Measurements from ENCODE around the gene N4BP2L2. TPM values are rescaled to one million over a fixed set of nuclear protein-coding genes. Genes with fewer than 3 reads are reported as not detected.

Gene N4BP2L2
- total and polyA plus RNA-seq, 2 experiments from 2014 or later: 63.1 to 160 TPM

DNA sequence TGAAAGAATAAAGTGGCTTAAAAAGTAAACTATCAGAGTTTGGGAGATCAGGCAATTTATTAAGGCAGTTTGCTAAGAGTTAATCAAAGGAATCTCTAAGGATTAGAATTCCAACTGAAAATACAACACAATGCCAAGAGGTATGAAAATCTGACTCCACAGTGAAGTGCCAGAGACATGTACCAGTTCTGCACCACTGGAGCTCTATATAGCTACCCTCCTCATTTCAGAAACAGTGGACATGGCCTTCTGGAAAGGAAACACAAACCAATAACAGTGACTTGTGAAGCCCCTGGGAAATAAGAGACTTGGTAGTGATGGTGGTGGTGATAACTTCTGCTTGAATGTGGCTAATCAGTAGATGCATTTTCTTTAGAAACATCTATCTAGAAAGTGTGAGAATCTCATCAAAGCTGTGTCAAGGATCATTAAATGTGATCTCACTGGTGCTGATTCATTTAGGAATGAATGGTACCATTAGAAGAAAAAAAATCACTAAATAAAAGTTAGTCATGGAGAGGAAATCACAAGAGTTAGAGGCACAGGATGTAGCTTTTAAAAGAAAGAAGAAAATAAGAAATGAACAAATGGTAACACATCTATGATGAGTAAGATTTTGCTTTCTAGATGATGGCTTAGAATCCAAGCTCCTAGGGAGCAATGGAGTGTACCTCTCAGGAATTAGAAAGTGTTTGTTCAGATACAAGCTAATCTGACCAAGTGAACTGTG is 90.5 kb downstream of the N4BP2L2 start:
- H3K27me3 ChIP-seq (ENCODE audit: insufficient read depth): no peaks in the 10 kb centered on the region
- ATAC-seq (no peak), DNase-seq (ENCODE audit: low spot score) (no peak)
- H3K9me3 Mint-ChIP-seq: peaks cover 3% of the 10 kb centered on the region; the same call in 1 of the 3 replicates
- no peak overlapping the region for H3K27ac ChIP-seq (ENCODE audit: low read depth)
- H2AFZ ChIP-seq: no peak overlapping the region
- peaks cover 6% of the 10 kb centered on the region; the same call in 2 of the 3 replicates for H3K36me3 Mint-ChIP-seq (ENCODE audit: low read depth)
- TF ChIP-seq STAT1 (IDR thresholded peaks at IDR 0.05; ENCODE audit: unreplicated experiment) (no peak), NANOG (IDR thresholded peaks at IDR 0.05; ENCODE audit: borderline replicate concordance) (no peak), EZH2phosphoT487 (IDR thresholded peaks at IDR 0.05; ENCODE audit: unreplicated experiment) (no peak), JUNB (IDR thresholded peaks at IDR 0.05; ENCODE audit: unreplicated experiment) (no peak), EZH2 (IDR thresholded peaks at IDR 0.05; ENCODE audit: low read depth, unreplicated experiment) (no peak), ZNF114 (CRISPR knock-in tag; IDR thresholded peaks at IDR 0.05) (no peak), POLR2AphosphoS5 (IDR thresholded peaks at IDR 0.05; ENCODE audit: low read depth) (no peak), CREB1 (CRISPR knock-in tag; IDR thresholded peaks at IDR 0.05; ENCODE audit: low read depth) (no peak), ZNF331 (CRISPR knock-in tag; IDR thresholded peaks at IDR 0.05; ENCODE audit: low read depth) (no peak)
- TF ChIP-seq, protein P1, sequence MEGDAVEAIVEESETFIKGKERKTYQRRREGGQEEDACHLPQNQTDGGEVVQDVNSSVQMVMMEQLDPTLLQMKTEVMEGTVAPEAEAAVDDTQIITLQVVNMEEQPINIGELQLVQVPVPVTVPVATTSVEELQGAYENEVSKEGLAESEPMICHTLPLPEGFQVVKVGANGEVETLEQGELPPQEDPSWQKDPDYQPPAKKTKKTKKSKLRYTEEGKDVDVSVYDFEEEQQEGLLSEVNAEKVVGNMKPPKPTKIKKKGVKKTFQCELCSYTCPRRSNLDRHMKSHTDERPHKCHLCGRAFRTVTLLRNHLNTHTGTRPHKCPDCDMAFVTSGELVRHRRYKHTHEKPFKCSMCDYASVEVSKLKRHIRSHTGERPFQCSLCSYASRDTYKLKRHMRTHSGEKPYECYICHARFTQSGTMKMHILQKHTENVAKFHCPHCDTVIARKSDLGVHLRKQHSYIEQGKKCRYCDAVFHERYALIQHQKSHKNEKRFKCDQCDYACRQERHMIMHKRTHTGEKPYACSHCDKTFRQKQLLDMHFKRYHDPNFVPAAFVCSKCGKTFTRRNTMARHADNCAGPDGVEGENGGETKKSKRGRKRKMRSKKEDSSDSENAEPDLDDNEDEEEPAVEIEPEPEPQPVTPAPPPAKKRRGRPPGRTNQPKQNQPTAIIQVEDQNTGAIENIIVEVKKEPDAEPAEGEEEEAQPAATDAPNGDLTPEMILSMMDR (conservative IDR thresholded peaks at IDR 0.05; ENCODE audit: low read depth in 2 of 2): no peak
- TF ChIP-seq, protein P2, sequence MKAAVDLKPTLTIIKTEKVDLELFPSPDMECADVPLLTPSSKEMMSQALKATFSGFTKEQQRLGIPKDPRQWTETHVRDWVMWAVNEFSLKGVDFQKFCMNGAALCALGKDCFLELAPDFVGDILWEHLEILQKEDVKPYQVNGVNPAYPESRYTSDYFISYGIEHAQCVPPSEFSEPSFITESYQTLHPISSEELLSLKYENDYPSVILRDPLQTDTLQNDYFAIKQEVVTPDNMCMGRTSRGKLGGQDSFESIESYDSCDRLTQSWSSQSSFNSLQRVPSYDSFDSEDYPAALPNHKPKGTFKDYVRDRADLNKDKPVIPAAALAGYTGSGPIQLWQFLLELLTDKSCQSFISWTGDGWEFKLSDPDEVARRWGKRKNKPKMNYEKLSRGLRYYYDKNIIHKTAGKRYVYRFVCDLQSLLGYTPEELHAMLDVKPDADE (IDR thresholded peaks at IDR 0.05): no peak
- TF ChIP-seq, protein P3, sequence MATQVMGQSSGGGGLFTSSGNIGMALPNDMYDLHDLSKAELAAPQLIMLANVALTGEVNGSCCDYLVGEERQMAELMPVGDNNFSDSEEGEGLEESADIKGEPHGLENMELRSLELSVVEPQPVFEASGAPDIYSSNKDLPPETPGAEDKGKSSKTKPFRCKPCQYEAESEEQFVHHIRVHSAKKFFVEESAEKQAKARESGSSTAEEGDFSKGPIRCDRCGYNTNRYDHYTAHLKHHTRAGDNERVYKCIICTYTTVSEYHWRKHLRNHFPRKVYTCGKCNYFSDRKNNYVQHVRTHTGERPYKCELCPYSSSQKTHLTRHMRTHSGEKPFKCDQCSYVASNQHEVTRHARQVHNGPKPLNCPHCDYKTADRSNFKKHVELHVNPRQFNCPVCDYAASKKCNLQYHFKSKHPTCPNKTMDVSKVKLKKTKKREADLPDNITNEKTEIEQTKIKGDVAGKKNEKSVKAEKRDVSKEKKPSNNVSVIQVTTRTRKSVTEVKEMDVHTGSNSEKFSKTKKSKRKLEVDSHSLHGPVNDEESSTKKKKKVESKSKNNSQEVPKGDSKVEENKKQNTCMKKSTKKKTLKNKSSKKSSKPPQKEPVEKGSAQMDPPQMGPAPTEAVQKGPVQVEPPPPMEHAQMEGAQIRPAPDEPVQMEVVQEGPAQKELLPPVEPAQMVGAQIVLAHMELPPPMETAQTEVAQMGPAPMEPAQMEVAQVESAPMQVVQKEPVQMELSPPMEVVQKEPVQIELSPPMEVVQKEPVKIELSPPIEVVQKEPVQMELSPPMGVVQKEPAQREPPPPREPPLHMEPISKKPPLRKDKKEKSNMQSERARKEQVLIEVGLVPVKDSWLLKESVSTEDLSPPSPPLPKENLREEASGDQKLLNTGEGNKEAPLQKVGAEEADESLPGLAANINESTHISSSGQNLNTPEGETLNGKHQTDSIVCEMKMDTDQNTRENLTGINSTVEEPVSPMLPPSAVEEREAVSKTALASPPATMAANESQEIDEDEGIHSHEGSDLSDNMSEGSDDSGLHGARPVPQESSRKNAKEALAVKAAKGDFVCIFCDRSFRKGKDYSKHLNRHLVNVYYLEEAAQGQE (IDR thresholded peaks at IDR 0.05; ENCODE audit: unreplicated experiment): no peak
- TF ChIP-seq, protein P4, sequence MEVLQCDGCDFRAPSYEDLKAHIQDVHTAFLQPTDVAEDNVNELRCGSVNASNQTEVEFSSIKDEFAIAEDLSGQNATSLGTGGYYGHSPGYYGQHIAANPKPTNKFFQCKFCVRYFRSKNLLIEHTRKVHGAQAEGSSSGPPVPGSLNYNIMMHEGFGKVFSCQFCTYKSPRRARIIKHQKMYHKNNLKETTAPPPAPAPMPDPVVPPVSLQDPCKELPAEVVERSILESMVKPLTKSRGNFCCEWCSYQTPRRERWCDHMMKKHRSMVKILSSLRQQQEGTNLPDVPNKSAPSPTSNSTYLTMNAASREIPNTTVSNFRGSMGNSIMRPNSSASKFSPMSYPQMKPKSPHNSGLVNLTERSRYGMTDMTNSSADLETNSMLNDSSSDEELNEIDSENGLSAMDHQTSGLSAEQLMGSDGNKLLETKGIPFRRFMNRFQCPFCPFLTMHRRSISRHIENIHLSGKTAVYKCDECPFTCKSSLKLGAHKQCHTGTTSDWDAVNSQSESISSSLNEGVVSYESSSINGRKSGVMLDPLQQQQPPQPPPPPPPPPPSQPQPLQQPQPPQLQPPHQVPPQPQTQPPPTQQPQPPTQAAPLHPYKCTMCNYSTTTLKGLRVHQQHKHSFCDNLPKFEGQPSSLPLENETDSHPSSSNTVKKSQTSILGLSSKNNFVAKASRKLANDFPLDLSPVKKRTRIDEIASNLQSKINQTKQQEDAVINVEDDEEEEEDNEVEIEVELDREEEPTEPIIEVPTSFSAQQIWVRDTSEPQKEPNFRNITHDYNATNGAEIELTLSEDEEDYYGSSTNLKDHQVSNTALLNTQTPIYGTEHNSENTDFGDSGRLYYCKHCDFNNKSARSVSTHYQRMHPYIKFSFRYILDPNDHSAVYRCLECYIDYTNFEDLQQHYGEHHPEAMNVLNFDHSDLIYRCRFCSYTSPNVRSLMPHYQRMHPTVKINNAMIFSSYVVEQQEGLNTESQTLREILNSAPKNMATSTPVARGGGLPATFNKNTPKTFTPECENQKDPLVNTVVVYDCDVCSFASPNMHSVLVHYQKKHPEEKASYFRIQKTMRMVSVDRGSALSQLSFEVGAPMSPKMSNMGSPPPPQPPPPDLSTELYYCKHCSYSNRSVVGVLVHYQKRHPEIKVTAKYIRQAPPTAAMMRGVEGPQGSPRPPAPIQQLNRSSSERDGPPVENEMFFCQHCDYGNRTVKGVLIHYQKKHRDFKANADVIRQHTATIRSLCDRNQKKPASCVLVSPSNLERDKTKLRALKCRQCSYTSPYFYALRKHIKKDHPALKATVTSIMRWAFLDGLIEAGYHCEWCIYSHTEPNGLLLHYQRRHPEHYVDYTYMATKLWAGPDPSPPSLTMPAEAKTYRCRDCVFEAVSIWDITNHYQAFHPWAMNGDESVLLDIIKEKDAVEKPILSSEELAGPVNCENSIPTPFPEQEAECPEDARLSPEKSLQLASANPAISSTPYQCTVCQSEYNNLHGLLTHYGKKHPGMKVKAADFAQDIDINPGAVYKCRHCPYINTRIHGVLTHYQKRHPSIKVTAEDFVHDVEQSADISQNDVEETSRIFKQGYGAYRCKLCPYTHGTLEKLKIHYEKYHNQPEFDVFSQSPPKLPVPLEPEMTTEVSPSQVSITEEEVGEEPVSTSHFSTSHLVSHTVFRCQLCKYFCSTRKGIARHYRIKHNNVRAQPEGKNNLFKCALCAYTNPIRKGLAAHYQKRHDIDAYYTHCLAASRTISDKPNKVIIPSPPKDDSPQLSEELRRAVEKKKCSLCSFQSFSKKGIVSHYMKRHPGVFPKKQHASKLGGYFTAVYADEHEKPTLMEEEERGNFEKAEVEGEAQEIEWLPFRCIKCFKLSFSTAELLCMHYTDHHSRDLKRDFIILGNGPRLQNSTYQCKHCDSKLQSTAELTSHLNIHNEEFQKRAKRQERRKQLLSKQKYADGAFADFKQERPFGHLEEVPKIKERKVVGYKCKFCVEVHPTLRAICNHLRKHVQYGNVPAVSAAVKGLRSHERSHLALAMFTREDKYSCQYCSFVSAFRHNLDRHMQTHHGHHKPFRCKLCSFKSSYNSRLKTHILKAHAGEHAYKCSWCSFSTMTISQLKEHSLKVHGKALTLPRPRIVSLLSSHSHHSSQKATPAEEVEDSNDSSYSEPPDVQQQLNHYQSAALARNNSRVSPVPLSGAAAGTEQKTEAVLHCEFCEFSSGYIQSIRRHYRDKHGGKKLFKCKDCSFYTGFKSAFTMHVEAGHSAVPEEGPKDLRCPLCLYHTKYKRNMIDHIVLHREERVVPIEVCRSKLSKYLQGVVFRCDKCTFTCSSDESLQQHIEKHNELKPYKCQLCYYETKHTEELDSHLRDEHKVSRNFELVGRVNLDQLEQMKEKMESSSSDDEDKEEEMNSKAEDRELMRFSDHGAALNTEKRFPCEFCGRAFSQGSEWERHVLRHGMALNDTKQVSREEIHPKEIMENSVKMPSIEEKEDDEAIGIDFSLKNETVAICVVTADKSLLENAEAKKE (CRISPR knock-in tag; IDR thresholded peaks at IDR 0.05): no peak
- no peaks in the 10 kb centered on the region for H3K79me2 ChIP-seq (replicated peaks; ENCODE audit: insufficient read depth)
- no peak overlapping the region for H3K27ac Mint-ChIP-seq
- no peaks in the 10 kb centered on the region for H3K27me3 Mint-ChIP-seq (ENCODE audit: insufficient read depth, low read depth, poor library complexity)
- no peak overlapping the region for H3K4me3 Mint-ChIP-seq
- no peak overlapping the region for H3K4me2 ChIP-seq
- H3K4me1 Mint-ChIP-seq: no peaks in the 10 kb centered on the region
- no peaks in the 10 kb centered on the region; the same call in 1 of the 2 replicates for H4K20me1 ChIP-seq (replicated peaks; ENCODE audit: insufficient read depth)
- H3K4me1 ChIP-seq (ENCODE audit: insufficient read depth): no peaks in the 10 kb centered on the region
- H3K9me2 ChIP-seq (ENCODE audit: insufficient read depth): no peaks in the 10 kb centered on the region
- no peaks in the 10 kb centered on the region for H3F3A ChIP-seq (replicated peaks; ENCODE audit: low read depth)
- H3K36me3 ChIP-seq (ENCODE audit: insufficient read depth): no peaks in the 10 kb centered on the region
- H3K4me3 ChIP-seq: no peak overlapping the region

Data from GM23338 (cell line).